Stimulated activated CD8-positive, alpha-beta memory T cell treated with anti-CD3 and anti-CD28 coated beads, Interleukin-2, amount 100 ng/mL, for 1 hour (primary cell): ENCODE data around the gene EFCAB6.

Experiments used
- DNase-seq, 2 donors: peaks; one replicate each; pipeline ENCODE4 v3.0.0-alpha.2; 2020; ENCODE audit warnings: low read depth in 2 of 2

EFCAB6 gene

GRCh38 chr22:43637275-43638260, 174.5 kb downstream of the EFCAB6 start:
- DNase-seq = no peak

GRCh38 chr22:43636086-43636485, 176.0 kb downstream of the EFCAB6 start:
- DNase-seq = no peak

- DNase-seq = no peak
Measured at GRCh38 chr22:43635101-43635500, 177.0 kb downstream of the EFCAB6 start.

- DNase-seq = no peak
Measured at GRCh38 chr22:43634316-43634715, 177.8 kb downstream of the EFCAB6 start.

GRCh38 chr22:43633631-43634285, 178.3 kb downstream of the EFCAB6 start:
- no peak for DNase-seq

GRCh38 chr22:43631846-43632245, 180.3 kb downstream of the EFCAB6 start:
- DNase-seq = no peak

GRCh38 chr22:43631201-43631600, 180.9 kb downstream of the EFCAB6 start:
- no peak for DNase-seq

GRCh38 chr22:43630451-43630850, 181.7 kb downstream of the EFCAB6 start:
- DNase-seq = no peak

- DNase-seq = no peak
Measured at GRCh38 chr22:43628250-43628649, 183.9 kb downstream of the EFCAB6 start.

GRCh38 chr22:43627485-43628213, 184.5 kb downstream of the EFCAB6 start:
- no peak for DNase-seq

GRCh38 chr22:43625242-43625641, 186.9 kb downstream of the EFCAB6 start:
- DNase-seq = no peak

GRCh38 chr22:43624144-43624998, 187.7 kb downstream of the EFCAB6 start:
- DNase-seq = no peak

- DNase-seq = no peak
Measured at GRCh38 chr22:43622886-43623285, 189.2 kb downstream of the EFCAB6 start.

GRCh38 chr22:43620197-43620596, 191.9 kb downstream of the EFCAB6 start:
- DNase-seq = no peak

- DNase-seq = no peak
Measured at GRCh38 chr22:43618517-43618916, 193.6 kb downstream of the EFCAB6 start.

GRCh38 chr22:43616645-43617044, 195.5 kb downstream of the EFCAB6 start:
- DNase-seq = no peak

GRCh38 chr22:43600265-43600664, 211.8 kb downstream of the EFCAB6 start:
- no peak for DNase-seq

- DNase-seq = no peak
Measured at GRCh38 chr22:43592476-43592875, 219.6 kb downstream of the EFCAB6 start.

- DNase-seq = no peak
Measured at GRCh38 chr22:43591380-43591779, 220.7 kb downstream of the EFCAB6 start.

- no peak for DNase-seq
Measured at GRCh38 chr22:43587574-43587973, 224.5 kb downstream of the EFCAB6 start.

GRCh38 chr22:43583501-43583900, 228.6 kb downstream of the EFCAB6 start:
- DNase-seq = no peak
